Ectodermal cell (in vitro differentiated cells): Measurements from ENCODE around the gene ACKR2.
"Not testable (repeated sequence)": the region's sequence is repeated elsewhere in the genome, so short reads cannot be mapped to it uniquely, and the experiment has no call there.

Source experiments
- H3K27ac ChIP-seq: 2 replicates; pipeline ENCODE4 v1.7.0; 2013; ENCODE audit warnings: mild to moderate bottlenecking, low read depth, low read length; ENCODE audit not compliant: insufficient read depth, poor library complexity, severe bottlenecking
- H3K27me3 ChIP-seq: 2 replicates; pipeline ENCODE4 v1.7.0; 2013; ENCODE audit warnings: mild to moderate bottlenecking, low read length; ENCODE audit not compliant: insufficient read depth, control insufficient read depth, poor library complexity, severe bottlenecking
- H3K36me3 ChIP-seq: one replicate; pipeline ENCODE4 v1.7.0; 2013; ENCODE audit warnings: low read length; ENCODE audit not compliant: control insufficient read depth, insufficient read depth
- H3K4me1 ChIP-seq: one replicate; pipeline ENCODE4 v1.7.0; 2013; ENCODE audit warnings: low read length; ENCODE audit not compliant: control insufficient read depth, insufficient read depth
- H3K4me3 ChIP-seq: 2 replicates; pipeline ENCODE4 v1.7.0; 2013; ENCODE audit warnings: low read depth, low read length, control low read depth; ENCODE audit not compliant: insufficient read depth
- H3K9me3 ChIP-seq: 2 replicates; pipeline ENCODE4 v1.7.0; 2013; ENCODE audit warnings: mild to moderate bottlenecking, low read length, moderate library complexity; ENCODE audit not compliant: control insufficient read depth
- WGBS, 2 experiments: methylation state at CpG; one replicate each; pipeline ENCODE4 v1.1.7; 2013; ENCODE audit warnings: missing lambda C conversion rate in 2 of 2; 5-methylcytosine and 5-hydroxymethylcytosine counted together

Gene ACKR2

DNA sequence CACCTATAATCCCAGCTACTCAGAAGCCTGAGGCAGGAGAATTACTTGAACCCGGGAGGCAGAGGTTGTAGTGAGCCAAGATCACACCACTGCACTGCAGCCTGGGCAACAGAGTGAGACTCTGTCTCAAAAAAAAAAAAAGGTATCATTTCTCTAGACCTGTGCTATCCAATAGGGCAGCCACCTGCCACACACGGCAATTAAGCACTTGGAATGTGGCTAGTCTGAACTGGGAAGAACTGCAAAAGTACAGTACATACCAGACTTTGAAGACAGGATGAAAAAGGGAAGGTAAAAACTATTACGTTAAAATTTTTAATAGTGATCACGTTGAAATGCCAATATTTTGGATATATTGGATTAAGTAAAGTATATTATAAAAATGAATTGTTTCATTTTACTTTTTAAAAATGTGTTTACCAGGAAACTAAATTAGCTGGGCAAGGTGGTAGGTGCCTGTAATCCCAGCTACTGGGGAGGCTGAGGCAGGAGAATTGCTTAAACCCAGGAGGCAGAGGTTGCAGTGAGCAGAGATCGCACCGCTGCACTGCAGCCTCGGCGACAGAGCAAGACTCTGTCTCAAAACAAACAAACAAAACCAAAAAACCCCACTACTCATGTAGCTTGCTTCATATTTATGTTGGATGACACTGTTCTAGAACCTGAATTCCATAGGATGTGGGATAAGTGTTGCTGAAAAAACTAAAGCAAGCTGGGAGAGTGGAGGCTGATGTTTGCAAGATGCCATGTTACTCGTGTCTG is 64.2 kb downstream of the ACKR2 start:
- Histone ChIP-seq H3K4me3 (no peak overlapping the region), H3K27me3 (no peaks in the 10 kb centered on the region), H3K4me1 (no peaks in the 10 kb centered on the region), H3K9me3 (no peaks in the 10 kb centered on the region), H3K27ac (no peak overlapping the region), H3K36me3 (no peaks in the 10 kb centered on the region)
- WGBS, 2 experiments: 92 to 97% methylated on average over 8 to 9 of the region's 9 CpGs

DNA sequence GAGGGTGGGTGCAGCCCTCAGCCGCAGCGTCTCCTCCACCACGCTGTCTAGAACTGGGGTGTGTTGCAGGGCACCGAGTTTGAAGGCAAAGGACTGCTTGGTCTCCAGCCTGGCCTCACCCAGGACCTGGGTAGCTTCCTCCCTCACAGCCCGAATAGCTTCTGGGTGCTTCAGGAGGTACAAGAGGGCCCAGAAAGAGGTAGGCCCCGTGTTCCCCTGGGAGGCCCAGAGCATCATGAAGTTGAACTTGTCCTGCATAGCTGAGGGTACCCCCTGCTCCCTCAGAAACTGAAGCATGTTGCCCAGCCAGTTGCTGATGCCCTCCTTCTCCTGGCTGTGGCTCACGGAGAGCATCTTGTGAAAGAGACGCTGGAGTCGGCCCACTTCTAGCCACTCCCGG is 65.5 kb downstream of the ACKR2 start:
- H3K27ac ChIP-seq: no peak overlapping the region
- no peak overlapping the region for H3K4me3 ChIP-seq
- WGBS, 2 experiments: 91 to 92% methylated on average over 10 of the region's 10 CpGs
- H3K27me3 ChIP-seq: no peaks in the 10 kb centered on the region
- H3K9me3 ChIP-seq: no peaks in the 10 kb centered on the region
- no peaks in the 10 kb centered on the region for H3K4me1 ChIP-seq
- no peaks in the 10 kb centered on the region for H3K36me3 ChIP-seq

GRCh38 chr3:42875325-42876151 is 66.3 kb downstream of the ACKR2 start, which contains the start of gene CYP8B1:
Gene CYP8B1, minus strand, starts transcription at chr3:42875879. Its CDS starts 63 bp downstream, at chr3:42875816.
- Histone ChIP-seq H3K36me3 (no peaks in the 10 kb centered on the region), H3K27ac (no peak within 1 kb of the TSS), H3K4me3 (no peak within 1 kb of the TSS), H3K9me3 (no peaks in the 10 kb centered on the region), H3K4me1 (no peaks in the 10 kb centered on the region), H3K27me3 (no peaks in the 10 kb centered on the region)
- WGBS, 2 experiments: 94% methylated on average over 13 of the region's 13 CpGs

DNA sequence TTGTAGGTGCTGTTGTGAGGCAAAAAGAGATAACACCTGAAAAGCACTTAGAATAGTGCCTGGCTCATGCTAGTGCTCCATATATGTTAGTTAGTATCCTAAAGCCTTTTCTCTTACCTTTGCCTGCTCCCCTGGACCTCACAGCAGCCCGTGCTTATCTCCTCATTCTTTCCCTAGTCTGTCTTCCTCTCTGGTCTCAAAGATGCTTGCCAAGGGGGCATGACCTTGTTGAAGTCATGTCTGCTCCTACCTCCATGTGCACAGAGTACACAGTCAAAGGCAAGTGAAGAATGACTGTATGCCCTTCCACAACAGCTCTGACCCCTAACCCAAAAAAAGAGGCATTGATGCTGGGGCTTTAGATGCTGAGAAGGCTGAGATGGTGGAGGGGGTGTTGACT is 67.2 kb downstream of the ACKR2 start:
- no peaks in the 10 kb centered on the region for H3K27me3 ChIP-seq
- no peaks in the 10 kb centered on the region for H3K36me3 ChIP-seq
- H3K9me3 ChIP-seq: no peaks in the 10 kb centered on the region
- no peak overlapping the region for H3K27ac ChIP-seq
- 78 to 85% methylated on average over 1 of the region's 1 CpG for WGBS, 2 experiments
- no peak overlapping the region for H3K4me3 ChIP-seq
- H3K4me1 ChIP-seq: no peaks in the 10 kb centered on the region

GRCh38 chr3:42876940-42877720 is 67.9 kb downstream of the ACKR2 start:
- H3K4me1 ChIP-seq: no peaks in the 10 kb centered on the region
- WGBS, 2 experiments: 85 to 89% methylated on average over 6 to 7 of the region's 7 CpGs

DNA sequence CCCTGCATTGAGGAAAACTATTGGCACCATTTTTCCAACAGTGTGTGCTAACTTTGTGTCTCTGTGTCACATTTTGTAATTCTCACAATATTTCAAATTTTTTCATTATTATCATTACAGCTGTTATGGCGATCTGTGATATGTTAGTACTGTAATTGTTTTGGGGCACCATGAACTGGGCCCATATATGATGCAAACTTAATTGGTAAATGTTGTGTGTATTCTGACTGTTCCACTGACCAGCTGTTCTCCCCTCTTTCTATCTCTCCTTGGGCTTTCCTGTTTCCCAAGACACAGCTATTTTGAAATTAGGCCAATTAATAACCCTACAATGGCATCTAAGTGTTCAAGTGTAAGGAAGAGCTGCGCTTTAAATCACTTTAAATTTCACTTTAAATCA is 68.6 kb downstream of the ACKR2 start:
- H3K4me3 ChIP-seq: no peak overlapping the region
- no peaks in the 10 kb centered on the region for H3K4me1 ChIP-seq
- no peaks in the 10 kb centered on the region for H3K36me3 ChIP-seq
- H3K27me3 ChIP-seq: no peaks in the 10 kb centered on the region
- 80 to 100% methylated on average over 1 to 2 of the region's 2 CpGs for WGBS, 2 experiments
- H3K27ac ChIP-seq: no peak overlapping the region
- no peaks in the 10 kb centered on the region for H3K9me3 ChIP-seq

More at GRCh38 chr3:42876940-42877720, 67.9 kb downstream of the ACKR2 start:
- Histone ChIP-seq H3K27ac (no peak overlapping the region), H3K9me3 (no peaks in the 10 kb centered on the region), H3K4me3 (no peak overlapping the region), H3K27me3 (no peaks in the 10 kb centered on the region), H3K36me3 (no peaks in the 10 kb centered on the region)

DNA sequence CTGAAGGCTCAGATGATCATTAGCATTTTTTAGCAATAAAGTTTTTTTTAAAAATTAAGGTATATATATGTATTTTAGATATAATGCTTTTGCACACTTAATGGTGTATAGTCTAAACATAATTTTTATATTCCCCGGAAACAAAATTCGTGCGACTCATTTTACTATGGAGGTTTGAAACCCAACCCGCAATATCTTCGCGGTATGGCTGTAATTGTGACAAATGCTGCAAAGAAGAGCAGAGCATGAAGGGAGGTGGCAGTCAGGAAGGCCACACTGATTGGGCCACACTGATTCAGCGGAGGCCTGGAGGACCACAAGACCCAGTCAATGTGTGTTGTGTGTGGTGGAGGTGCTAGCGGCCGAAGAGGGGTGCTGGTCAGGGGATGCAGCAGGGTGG is 70.9 kb downstream of the ACKR2 start:
- Histone ChIP-seq H3K9me3 (no peaks in the 10 kb centered on the region), H3K27me3 (no peaks in the 10 kb centered on the region), H3K36me3 (no peaks in the 10 kb centered on the region), H3K4me3 (no peak overlapping the region), H3K4me1 (no peaks in the 10 kb centered on the region), H3K27ac (no peak overlapping the region)
- WGBS, 2 experiments: 95 to 96% methylated on average over 9 of the region's 9 CpGs

DNA sequence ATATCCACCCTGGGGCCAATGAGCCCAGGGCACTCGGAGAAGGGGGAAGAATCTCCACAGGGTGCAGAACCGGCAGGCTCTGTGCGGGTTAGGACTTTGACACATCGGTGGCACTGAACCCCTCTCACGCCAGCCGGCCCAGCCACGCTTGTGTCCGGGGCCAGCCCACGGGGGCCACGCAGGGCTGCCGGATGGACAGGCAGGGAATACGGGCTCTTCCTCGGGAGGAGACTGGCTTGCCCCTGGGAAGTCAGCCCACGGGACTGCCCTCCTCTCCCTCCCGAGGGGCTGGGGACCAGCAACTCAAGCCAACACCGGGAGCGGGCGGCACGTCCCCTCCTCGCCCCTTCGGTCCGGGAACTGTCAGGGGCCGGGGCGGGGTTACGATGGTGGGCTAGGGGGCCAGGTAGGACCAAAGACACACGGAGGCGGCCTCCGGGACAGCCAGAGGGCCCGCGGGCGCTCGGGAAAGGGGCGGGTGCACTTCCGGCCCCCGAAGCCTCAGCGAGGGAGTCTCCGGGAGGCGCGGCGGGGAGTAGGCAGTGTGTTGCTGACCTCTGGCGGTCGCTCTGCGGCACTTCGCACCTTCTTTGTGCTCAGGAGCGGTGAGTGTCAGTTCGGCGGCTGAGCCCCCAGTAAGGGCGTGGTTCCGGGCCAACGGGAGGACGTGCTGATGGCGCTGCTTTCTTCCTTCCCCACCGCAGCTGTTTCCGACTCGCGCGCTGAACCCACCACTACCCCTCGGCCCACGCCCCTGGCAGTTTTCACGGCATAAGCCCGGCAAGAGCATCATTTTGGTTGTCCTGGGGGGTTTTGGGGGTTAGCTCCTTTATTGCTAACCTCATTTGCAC is 71.6 kb downstream of the ACKR2 start:
- no peak overlapping the region for H3K27ac ChIP-seq
- no peaks in the 10 kb centered on the region for H3K4me1 ChIP-seq
- WGBS, 2 experiments: 15 to 17% methylated on average over 61 of the region's 61 CpGs
- no peaks in the 10 kb centered on the region for H3K9me3 ChIP-seq
- H3K36me3 ChIP-seq: no peaks in the 10 kb centered on the region
- no peaks in the 10 kb centered on the region for H3K27me3 ChIP-seq
- H3K4me3 ChIP-seq: peak overlapping the region; percentile 51

GRCh38 chr3:42883251-42883930 is 74.1 kb downstream of the ACKR2 start:
- H3K27ac ChIP-seq, H3K27me3 ChIP-seq, H3K36me3 ChIP-seq, H3K4me1 ChIP-seq, H3K9me3 ChIP-seq, H3K4me3 ChIP-seq: not testable (repeated sequence)
- WGBS, 2 experiments: 92 to 94% methylated on average over 5 to 6 of the region's 6 CpGs
